GM12878 (cell line): ENCODE data around the gene WNT3A. TPM values are rescaled to one million over a fixed set of nuclear protein-coding genes. Genes with fewer than 3 reads are reported as not detected.

Experiments used
- ATAC-seq: fragments of 200-7000 bp; cut with Tn5 transposase; 3 replicates; pipeline ENCODE4 v1.9.1; 2020; ENCODE audit warnings: mild to moderate bottlenecking, moderate library complexity
- BruUV-seq: library from RNA; stranded (reverse); fragments of 400-500 nt; replicated peaks from 2 replicates; lab custom pipeline; 2021; lab: Mats Ljungman, UMichigan
- CTCF ChIA-PET: fragments of 300-600 bp; sonication (Branson Sonifier 250); formaldehyde crosslinking; extraction: SDS; loops from one replicate; lab custom pipeline; 2021; ENCODE audit warnings: inconsistent platforms; lab: Yijun Ruan, JAX
- POLR2A ChIA-PET: fragments of 350-600 bp; formaldehyde crosslinking; extraction: SDS; loops from one replicate; lab custom pipeline; 2021; ENCODE audit warnings: inconsistent platforms; lab: Charles Lee
- RAD21 ChIA-PET: fragments of 300-600 bp; sonication (Branson Sonifier 250); formaldehyde crosslinking; loops from one replicate; lab custom pipeline; 2023; ENCODE audit warnings: antibody characterized with exemption; ENCODE audit not compliant: unreplicated experiment; lab: Charles Lee
- SMC1A ChIA-PET: fragments of 300-600 bp; sonication (Branson Sonifier 250); formaldehyde crosslinking; loops from one replicate; lab custom pipeline; 2023; ENCODE audit not compliant: unreplicated experiment, uncharacterized antibody; lab: Charles Lee
- DNase-seq: peaks from one replicate; pipeline ENCODE4 v3.0.0-alpha.2; 2011; ENCODE audit warnings: low read depth, low spot score
- FAIRE-seq: peaks from 3 replicates; lab custom pipeline; 2011; peaks lifted over from hg19 to GRCh38; lab: Jason Lieb, UNC
- H2AFZ ChIP-seq: 2 replicates; pipeline ENCODE4 v1.6.0; 2011; ENCODE audit warnings: low read depth, low read length, control low read depth; ENCODE audit not compliant: control insufficient read depth
- H3K27ac ChIP-seq: 2 replicates; pipeline ENCODE4 v1.5.1; 2011; ENCODE audit warnings: control low read depth; ENCODE audit not compliant: control insufficient read depth, insufficient read depth
- H3K27me3 ChIP-seq, 2 experiments: replicated peaks in 1 of 2; 2 replicates each; pipeline versions ENCODE4 v1.6.0 to v1.6.1; 2011; ENCODE audit warnings: low read length in 1 of 2; ENCODE audit not compliant: control insufficient read depth in 2 of 2, insufficient read depth in 2 of 2
- H3K36me3 ChIP-seq, 2 experiments: 2 replicates each; pipeline ENCODE4 v1.5.1; 2011; ENCODE audit warnings: low read length in 1 of 2; ENCODE audit not compliant: control insufficient read depth in 2 of 2, insufficient read depth in 2 of 2
- H3K4me1 ChIP-seq: 2 replicates; pipeline ENCODE4 v1.6.1; 2011; ENCODE audit warnings: mild to moderate bottlenecking, low read length, moderate library complexity, mixed read lengths; ENCODE audit not compliant: control insufficient read depth, insufficient read depth
- H3K4me2 ChIP-seq: 2 replicates; pipeline ENCODE4 v1.6.0; 2011; ENCODE audit warnings: control low read depth; ENCODE audit not compliant: control insufficient read depth, insufficient read depth
- H3K4me3 ChIP-seq: fragments of 200-600 bp; sonication (generic); 2 replicates; pipeline ENCODE4 v1.5.1; 2016
- H3K79me2 ChIP-seq: 2 replicates; pipeline ENCODE4 v1.6.0; 2011; ENCODE audit warnings: low read length; ENCODE audit not compliant: control insufficient read depth, insufficient read depth
- H3K9ac ChIP-seq: 2 replicates; pipeline ENCODE4 v1.8.0; 2011; ENCODE audit warnings: low read length, control low read depth, mixed read lengths; ENCODE audit not compliant: control insufficient read depth, insufficient read depth
- H3K9me3 ChIP-seq: replicated peaks from 3 replicates; pipeline ENCODE4 v1.5.1; 2011; ENCODE audit warnings: mild to moderate bottlenecking, low read length; ENCODE audit not compliant: control insufficient read depth, insufficient read depth
- H4K20me1 ChIP-seq: 2 replicates; pipeline ENCODE4 v1.6.0; 2011; ENCODE audit not compliant: control insufficient read depth, insufficient read depth
- CREM ChIP-seq: IDR thresholded peaks from 2 replicates; pipeline ENCODE4 v1.6.1; 2014; ENCODE audit warnings: antibody characterized with exemption, low read depth
- GATAD2B ChIP-seq: fragments of 450-650 bp; conservative IDR thresholded peaks from 2 replicates; pipeline ENCODE4 v1.6.1; 2017; ENCODE audit warnings: low read depth, mild to moderate bottlenecking, moderate library complexity
- MEF2B ChIP-seq: fragments of 450-650 bp; IDR thresholded peaks from 2 replicates; pipeline ENCODE4 v1.6.1; 2018; ENCODE audit warnings: mild to moderate bottlenecking, moderate library complexity; ENCODE audit not compliant: partially characterized antibody, poor library complexity, severe bottlenecking
- NBN ChIP-seq: fragments of 450-650 bp; IDR thresholded peaks from 2 replicates; pipeline ENCODE4 v1.6.1; 2016
- NFXL1 ChIP-seq: fragments of 450-650 bp; IDR thresholded peaks from 2 replicates; pipeline ENCODE4 v1.6.1; 2017; ENCODE audit warnings: antibody characterized with exemption, mild to moderate bottlenecking, borderline replicate concordance
- NR2F1 ChIP-seq: fragments of 450-650 bp; conservative IDR thresholded peaks from 2 replicates; pipeline ENCODE4 v1.6.1; 2017; ENCODE audit warnings: mild to moderate bottlenecking
- SMARCA5 ChIP-seq: fragments of 450-650 bp; IDR thresholded peaks from 2 replicates; pipeline ENCODE4 v1.6.1; 2017; ENCODE audit warnings: mild to moderate bottlenecking
- ZBED1 ChIP-seq: IDR thresholded peaks from 2 replicates; pipeline ENCODE4 v1.6.1; 2016; ENCODE audit warnings: borderline replicate concordance
- WGBS: methylation state at CpG from one replicate; pipeline ENCODE4 v1.1.6; 2016; ENCODE audit warnings: low lambda C conversion rate; ENCODE audit not compliant: insufficient replicate concordance, insufficient coverage; ENCODE audit errors: missing lambda C conversion rate; 5-methylcytosine and 5-hydroxymethylcytosine counted together
- in situ Hi-C: fragments of 300-500 bp; cut with MboI; formaldehyde crosslinking; loops from 9 replicates; pipeline ENCODE4 v1.14.3; 2018; ENCODE audit warnings: mixed read lengths
- intact Hi-C: fragments of 100-400 bp; cut with micrococcal nuclease; formaldehyde crosslinking; loops from one replicate; pipeline ENCODE4 v1.14.2; 2022; ENCODE audit not compliant: unreplicated experiment
- polyA plus RNA-seq, 11 experiments: library from polyadenylated mRNA; depleted of rRNA in 4 of 11; unstranded in 6 of 11; stranded (reverse) in 5 of 11; fragments of >200 nt; fragmentation: Nextera tagmentation in 4 of 11; fragmentation: Illumina TruSeq in 1 of 11; extraction: Ambion mirVana in 4 of 11; extraction: Trizol in 1 of 11; gene quantifications; 1 replicate in 1 of 11; 2 replicates in 10 of 11; pipeline versions ENCODE4 v1.2.1 to v1.2.3, GENCODE V29; 2011 to 2016; ENCODE audit warnings: inconsistent platforms in 2 of 11, missing spikeins in 2 of 11, low read depth in 1 of 11
- total RNA-seq, 4 experiments: library from RNA; depleted of rRNA in 3 of 4; stranded (reverse); fragments of >200 nt in 3 of 4; fragmentation: Illumina TruSeq in 1 of 4; extraction: Trizol in 1 of 4; gene quantifications; 2 replicates each; pipeline versions ENCODE4 v1.2.1 to v1.2.3, GENCODE V29; 2013 to 2021
- TF ChIP-seq, protein P1 (sequence below): fragments of 450-650 bp; IDR thresholded peaks from 2 replicates; pipeline ENCODE4 v1.6.1; 2017; ENCODE audit warnings: low read depth, mild to moderate bottlenecking, moderate library complexity
- TF ChIP-seq, protein P2 (sequence below): fragments of 450-650 bp; IDR thresholded peaks from 2 replicates; pipeline ENCODE4 v1.6.1; 2017; ENCODE audit warnings: antibody characterized with exemption, mild to moderate bottlenecking, moderate library complexity

WNT3A gene
- total and polyA plus RNA-seq, 10 of the 15 experiments (the other 5 are each of a cell fraction or from before 2014, with no cell fraction given): 0.16 TPM; not detected in 9

DNA sequence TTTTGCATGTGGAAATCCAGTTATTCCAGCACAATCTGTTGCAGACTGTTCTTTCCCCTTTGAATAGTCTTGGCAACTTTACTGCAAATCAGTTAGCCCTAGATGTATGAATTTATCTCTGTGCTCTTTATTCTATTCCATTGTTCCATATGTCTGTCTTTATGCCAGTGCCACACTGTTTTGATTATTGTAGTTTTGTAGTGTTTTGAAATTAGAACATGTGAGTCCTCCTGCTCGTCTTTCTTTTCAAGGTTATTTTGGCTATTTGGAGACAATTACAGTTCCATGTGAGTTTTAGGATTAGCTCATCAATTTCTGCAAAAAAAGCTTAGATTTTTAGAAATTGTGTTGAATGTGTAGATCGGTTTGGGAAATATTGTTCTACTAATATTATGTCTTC, 26.6 kb downstream of the WNT3A start:
- TF ChIP-seq, protein P1, sequence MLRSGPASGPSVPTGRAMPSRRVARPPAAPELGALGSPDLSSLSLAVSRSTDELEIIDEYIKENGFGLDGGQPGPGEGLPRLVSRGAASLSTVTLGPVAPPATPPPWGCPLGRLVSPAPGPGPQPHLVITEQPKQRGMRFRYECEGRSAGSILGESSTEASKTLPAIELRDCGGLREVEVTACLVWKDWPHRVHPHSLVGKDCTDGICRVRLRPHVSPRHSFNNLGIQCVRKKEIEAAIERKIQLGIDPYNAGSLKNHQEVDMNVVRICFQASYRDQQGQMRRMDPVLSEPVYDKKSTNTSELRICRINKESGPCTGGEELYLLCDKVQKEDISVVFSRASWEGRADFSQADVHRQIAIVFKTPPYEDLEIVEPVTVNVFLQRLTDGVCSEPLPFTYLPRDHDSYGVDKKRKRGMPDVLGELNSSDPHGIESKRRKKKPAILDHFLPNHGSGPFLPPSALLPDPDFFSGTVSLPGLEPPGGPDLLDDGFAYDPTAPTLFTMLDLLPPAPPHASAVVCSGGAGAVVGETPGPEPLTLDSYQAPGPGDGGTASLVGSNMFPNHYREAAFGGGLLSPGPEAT: no peak
- 36% methylated on average over 2 of the region's 2 CpGs for WGBS
- POLR2A ChIA-PET: no interaction called here

DNA sequence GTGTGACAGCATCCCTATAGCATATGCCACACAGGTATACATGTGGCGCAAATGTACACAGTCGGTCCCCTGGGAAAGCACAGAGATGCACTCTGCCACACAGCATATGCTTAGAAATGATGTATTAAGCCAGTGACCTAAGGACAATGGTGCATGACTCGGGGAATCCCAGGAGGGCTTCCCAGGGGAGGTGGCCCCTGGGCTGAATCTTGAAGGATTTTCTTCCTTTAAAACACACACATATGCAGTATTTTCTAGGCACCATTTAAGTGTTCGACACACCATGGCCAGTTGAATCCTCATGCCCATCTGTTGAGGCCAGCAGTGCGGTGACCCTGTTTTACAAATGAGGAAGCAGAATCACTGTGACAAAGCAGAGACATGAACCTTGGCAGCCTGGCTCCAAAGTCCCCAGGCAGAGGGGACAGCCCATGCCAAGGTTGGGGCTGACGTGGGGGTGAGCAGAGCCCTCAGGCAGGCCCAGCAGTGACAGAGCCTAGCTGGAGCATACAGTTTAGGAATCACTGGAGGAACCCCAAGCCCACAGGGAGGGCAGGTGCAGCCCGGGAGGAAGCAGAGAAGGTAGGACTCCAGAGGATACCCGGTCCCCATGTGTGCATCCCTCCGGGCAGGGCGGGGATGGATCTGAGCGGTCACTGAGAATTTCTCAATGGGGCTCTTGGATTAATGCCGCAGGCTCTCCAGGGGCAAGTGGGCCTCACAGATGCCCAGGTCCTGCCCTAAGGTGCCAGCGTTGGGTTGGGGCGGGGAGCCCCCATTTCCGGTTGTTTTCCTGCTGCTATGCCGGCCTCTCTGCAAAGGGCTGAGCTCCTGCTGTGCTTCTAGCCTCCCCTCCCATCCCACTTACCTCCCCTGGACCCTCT, 28.4 kb downstream of the WNT3A start:
- Histone ChIP-seq H3K4me2 (no peak overlapping the region), H3K9me3 (no peaks in the 10 kb centered on the region; the same call in 2 of the 3 replicates), H3K27me3 (peaks cover 0 to 10% of the 10 kb centered on the region in 2 experiments; a peak in 1 of 4 replicates), H3K4me1 (no peaks in the 10 kb centered on the region), H3K4me3 (no peak overlapping the region), H3K79me2 (no peaks in the 10 kb centered on the region), H4K20me1 (no peaks in the 10 kb centered on the region; the same call in 1 of the 2 replicates), H3K9ac (no peak overlapping the region), H2AFZ (no peak overlapping the region), H3K36me3 (no peaks in the 10 kb centered on the region), H3K27ac (no peak overlapping the region)
- 24% methylated on average over 16 of the region's 16 CpGs for WGBS
- TF ChIP-seq NR2F1: peak; percentile 72
- 0 out of 2 replicates have a peak, but pooled peaks have one; percentile 7 for TF ChIP-seq GATAD2B
- TF ChIP-seq NBN: no peak
- TF ChIP-seq NFXL1: 0 out of 2 replicates have a peak, but pooled peaks have one; percentile 35
- TF ChIP-seq, protein P2, sequence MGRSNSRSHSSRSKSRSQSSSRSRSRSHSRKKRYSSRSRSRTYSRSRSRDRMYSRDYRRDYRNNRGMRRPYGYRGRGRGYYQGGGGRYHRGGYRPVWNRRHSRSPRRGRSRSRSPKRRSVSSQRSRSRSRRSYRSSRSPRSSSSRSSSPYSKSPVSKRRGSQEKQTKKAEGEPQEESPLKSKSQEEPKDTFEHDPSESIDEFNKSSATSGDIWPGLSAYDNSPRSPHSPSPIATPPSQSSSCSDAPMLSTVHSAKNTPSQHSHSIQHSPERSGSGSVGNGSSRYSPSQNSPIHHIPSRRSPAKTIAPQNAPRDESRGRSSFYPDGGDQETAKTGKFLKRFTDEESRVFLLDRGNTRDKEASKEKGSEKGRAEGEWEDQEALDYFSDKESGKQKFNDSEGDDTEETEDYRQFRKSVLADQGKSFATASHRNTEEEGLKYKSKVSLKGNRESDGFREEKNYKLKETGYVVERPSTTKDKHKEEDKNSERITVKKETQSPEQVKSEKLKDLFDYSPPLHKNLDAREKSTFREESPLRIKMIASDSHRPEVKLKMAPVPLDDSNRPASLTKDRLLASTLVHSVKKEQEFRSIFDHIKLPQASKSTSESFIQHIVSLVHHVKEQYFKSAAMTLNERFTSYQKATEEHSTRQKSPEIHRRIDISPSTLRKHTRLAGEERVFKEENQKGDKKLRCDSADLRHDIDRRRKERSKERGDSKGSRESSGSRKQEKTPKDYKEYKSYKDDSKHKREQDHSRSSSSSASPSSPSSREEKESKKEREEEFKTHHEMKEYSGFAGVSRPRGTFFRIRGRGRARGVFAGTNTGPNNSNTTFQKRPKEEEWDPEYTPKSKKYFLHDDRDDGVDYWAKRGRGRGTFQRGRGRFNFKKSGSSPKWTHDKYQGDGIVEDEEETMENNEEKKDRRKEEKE: no peak
- TF ChIP-seq MEF2B: peak; percentile 73
- peak; percentile 77; the same call in 1 of the 2 replicates for TF ChIP-seq SMARCA5
- TF ChIP-seq CREM: no peak
- no peak for TF ChIP-seq ZBED1
- ChIA-PET CTCF (no interaction called here), SMC1A (interaction anchor here (0.7 to 1.4 kb wide), 2 partner anchors 28 to 33 kb away, joined by 3 read pairs; partner anchors contain the start of gene WNT3A), POLR2A (interaction anchor here (0.5 kb wide), 1 partner anchor 1509 kb away, joined by 7 read pairs; no protein-coding TSS in a partner anchor), RAD21 (no interaction called here)
- FAIRE-seq (no peak), DNase-seq (no peak), ATAC-seq (peak; percentile 52)
- no TSS peak for BruUV-seq
- intact Hi-C loops: no loop called here
- in situ Hi-C loops: no loop called here

More for the DNA sequence above, 26.6 kb downstream of the WNT3A start:
- intact Hi-C loops: no loop called here
- in situ Hi-C loops: no loop called here
- Histone ChIP-seq H3K9ac (no peak overlapping the region), H3K27me3 (no peaks in the 10 kb centered on the region), H4K20me1 (no peaks in the 10 kb centered on the region; the same call in 1 of the 2 replicates), H3K27ac (no peak overlapping the region), H3K4me2 (no peak overlapping the region), H3K79me2 (no peaks in the 10 kb centered on the region), H3K36me3 (no peaks in the 10 kb centered on the region), H3K9me3 (no peaks in the 10 kb centered on the region; the same call in 2 of the 3 replicates), H2AFZ (no peak overlapping the region), H3K4me1 (no peaks in the 10 kb centered on the region), H3K4me3 (no peak overlapping the region)
- CTCF ChIA-PET: interaction anchor here (1.0 to 1.4 kb wide), 2 partner anchors 29 to 34 kb away, joined by 3 to 6 read pairs; no protein-coding TSS in a partner anchor
- FAIRE-seq: no peak
- no peak for DNase-seq
- BruUV-seq: no TSS peak
- no peak for ATAC-seq
- RAD21 ChIA-PET: no interaction called here
- SMC1A ChIA-PET: interaction anchor here (1.3 kb wide), 1 partner anchor 22 kb away, joined by 3 read pairs; no protein-coding TSS in a partner anchor
